Measurements from ENCODE around the gene KCND2. TPM values are rescaled to one million over a fixed set of nuclear protein-coding genes. Genes with fewer than 3 reads are reported as not detected.

Gene KCND2
- total and polyA plus RNA-seq, 2 of the 4 experiments (the other 2 are of a cell fraction), result under 0.01 TPM; not detected in 1

- TF ChIP-seq NFE2L2 (IDR thresholded peaks at IDR 0.05; ENCODE audit: low read depth, low read length), result peak; percentile 53; the same call in 1 of the 2 replicates
- no peak for TF ChIP-seq CHD1 (IDR thresholded peaks at IDR 0.05; ENCODE audit: low read depth, low read length)
- TF ChIP-seq ELK1 (IDR thresholded peaks at IDR 0.05; ENCODE audit: borderline replicate concordance, low read depth, low read length), result no peak
- TF ChIP-seq CEBPB (IDR thresholded peaks at IDR 0.05; ENCODE audit: low read depth, low read length), result no peak
- no peak for TF ChIP-seq MAFK (IDR thresholded peaks at IDR 0.05; ENCODE audit: low read depth, low read length)
- no peak for TF ChIP-seq RAD21 (IDR thresholded peaks at IDR 0.05; ENCODE audit: low read length)
- Histone ChIP-seq H2BK120ac (ENCODE audit: low read depth, low read length) (no peak overlapping the region), H3K4ac (ENCODE audit: low read depth, low read length) (no peak overlapping the region), H3K4me3 (ENCODE audit: insufficient read depth, low read depth, low read length) (no peak overlapping the region), H4K8ac (ENCODE audit: low read depth in 2 of 2, low read length in 2 of 2) (no peak overlapping the region), H3K18ac (ENCODE audit: low read depth, low read length) (no peak overlapping the region), H3K27me3 (ENCODE audit: control insufficient read depth, insufficient read depth, low read length) (no peaks in the 10 kb centered on the region; the same call in none of the 2 replicates), H3K9me1 (ENCODE audit: insufficient read depth, low read length) (no peaks in the 10 kb centered on the region), H2BK5ac (ENCODE audit: low read depth, low read length, poor library complexity, severe bottlenecking) (no peak overlapping the region), H3K23ac (ENCODE audit: low read depth, low read length) (no peak overlapping the region), H2AK9ac (replicated peaks; ENCODE audit: low read depth, low read length, poor library complexity) (no peak overlapping the region), H4K5ac (ENCODE audit: low read depth, low read length) (no peak overlapping the region), H3K56ac (ENCODE audit: extremely low read depth, insufficient read depth, low read length) (no peak overlapping the region), H2AFZ (replicated peaks; ENCODE audit: low read length, poor library complexity) (no peak overlapping the region), H3K4me2 (ENCODE audit: low read depth, low read length) (no peak overlapping the region), H4K91ac (ENCODE audit: insufficient read depth, low read depth, low read length) (no peak overlapping the region), H3K36me3 (ENCODE audit: control insufficient read depth, insufficient read depth, low read length) (no peaks in the 10 kb centered on the region), H2AK5ac (ENCODE audit: low read depth, low read length) (no peak overlapping the region), H2BK15ac (ENCODE audit: low read depth, low read length) (no peak overlapping the region), H3K27ac (ENCODE audit: insufficient read depth, low read length) (no peak overlapping the region), H4K20me1 (ENCODE audit: insufficient read depth, low read length) (no peaks in the 10 kb centered on the region), H3K9me3 (ENCODE audit: control insufficient read depth, insufficient read depth, low read length) (no peaks in the 10 kb centered on the region), H3K14ac (replicated peaks; ENCODE audit: low read depth, low read length) (no peak overlapping the region), H3K4me1 (ENCODE audit: control insufficient read depth, insufficient read depth, low read length) (no peaks in the 10 kb centered on the region; the same call in 1 of the 2 replicates), H3K79me1 (ENCODE audit: low read depth in 1 of 2, low read length in 2 of 2) (no peaks in the 10 kb centered on the region), H2BK20ac (ENCODE audit: low read depth, low read length) (no peak overlapping the region), H3K9ac (ENCODE audit: low read depth, low read length) (no peak overlapping the region)
- no peak for ATAC-seq (ENCODE audit: low read depth)
- in situ Hi-C loops (cut with MboI; ENCODE audit: low sequenced_read_pairs) (no loop called here), intact Hi-C loops (cut with micrococcal nuclease) (no loop called here), dilution Hi-C loops (cut with HindIII; ENCODE audit: low sequenced_read_pairs, unreplicated experiment) (no loop called here)
- ChIA-PET POLR2A (ENCODE audit: unreplicated experiment) (no interaction called here), CTCF (no interaction called here)
- DNase-seq, result no peak
- no TSS peak for BruUV-seq (replicated peaks)
- WGBS, 2 experiments (ENCODE audit: extremely low coverage in 2 of 2, insufficient read length in 1 of 2), result no CpG with 5 or more reads among the region's 3 CpGs
These were observed 465.8 kb downstream of the KCND2 start for GRCh38 chr7:120738816-120739215.
